Measurements from ENCODE around the gene HMCN2. TPM values are rescaled to one million over a fixed set of nuclear protein-coding genes. Genes with fewer than 3 reads are reported as not detected.

The HMCN2 gene
- total RNA-seq, 2 donors from 2014 or later, result 20.1 to 30.6 TPM

DNA sequence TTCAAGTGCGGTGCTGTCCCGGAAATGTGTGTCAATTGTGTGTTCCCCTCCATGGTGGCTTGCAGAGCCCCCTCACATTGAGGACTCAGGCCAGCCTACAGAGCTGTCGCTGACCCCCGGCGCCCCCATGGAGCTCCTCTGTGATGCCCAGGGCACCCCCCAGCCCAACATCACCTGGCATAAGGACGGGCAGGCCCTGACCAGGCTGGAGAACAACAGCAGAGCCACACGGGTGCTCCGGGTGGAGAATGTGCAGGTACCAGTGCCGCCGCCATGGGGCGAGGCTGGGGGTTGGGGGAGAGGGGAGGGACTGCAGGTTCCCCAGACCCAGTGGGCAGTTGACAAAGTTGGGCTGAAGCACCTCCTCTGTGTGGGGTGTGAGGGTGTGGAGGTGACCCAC, 128.8 kb downstream of the HMCN2 start:
- no peak overlapping the region for H3K4me3 ChIP-seq
- H3K27ac ChIP-seq, result no peak overlapping the region
- intact Hi-C loops (cut with DNase I), result no loop called here
- no peak for TF ChIP-seq CTCF (IDR thresholded peaks at IDR 0.05)
- no peaks in the 10 kb centered on the region for H3K9me3 ChIP-seq
- no peak for DNase-seq
- H3K9ac ChIP-seq (ENCODE audit: low read depth in 2 of 2, low read length in 2 of 2), result no peak overlapping the region
- no peaks in the 10 kb centered on the region for H3K36me3 ChIP-seq
- H3K4me1 ChIP-seq, result no peaks in the 10 kb centered on the region
- no peaks in the 10 kb centered on the region for H3K27me3 ChIP-seq

GRCh38 chr9:130394814-130395470, 129.4 kb downstream of the HMCN2 start:
- H3K4me3 ChIP-seq, result no peak overlapping the region
- TF ChIP-seq CTCF (IDR thresholded peaks at IDR 0.05), result no peak
- no peaks in the 10 kb centered on the region for H3K9me3 ChIP-seq
- DNase-seq, result no peak
- H3K4me1 ChIP-seq, result no peaks in the 10 kb centered on the region
- no peak overlapping the region for H3K9ac ChIP-seq (ENCODE audit: low read depth in 2 of 2, low read length in 2 of 2)
- intact Hi-C loops (cut with DNase I), result no loop called here
- H3K36me3 ChIP-seq, result no peaks in the 10 kb centered on the region
- H3K27ac ChIP-seq, result no peak overlapping the region
- no peaks in the 10 kb centered on the region for H3K27me3 ChIP-seq

DNA sequence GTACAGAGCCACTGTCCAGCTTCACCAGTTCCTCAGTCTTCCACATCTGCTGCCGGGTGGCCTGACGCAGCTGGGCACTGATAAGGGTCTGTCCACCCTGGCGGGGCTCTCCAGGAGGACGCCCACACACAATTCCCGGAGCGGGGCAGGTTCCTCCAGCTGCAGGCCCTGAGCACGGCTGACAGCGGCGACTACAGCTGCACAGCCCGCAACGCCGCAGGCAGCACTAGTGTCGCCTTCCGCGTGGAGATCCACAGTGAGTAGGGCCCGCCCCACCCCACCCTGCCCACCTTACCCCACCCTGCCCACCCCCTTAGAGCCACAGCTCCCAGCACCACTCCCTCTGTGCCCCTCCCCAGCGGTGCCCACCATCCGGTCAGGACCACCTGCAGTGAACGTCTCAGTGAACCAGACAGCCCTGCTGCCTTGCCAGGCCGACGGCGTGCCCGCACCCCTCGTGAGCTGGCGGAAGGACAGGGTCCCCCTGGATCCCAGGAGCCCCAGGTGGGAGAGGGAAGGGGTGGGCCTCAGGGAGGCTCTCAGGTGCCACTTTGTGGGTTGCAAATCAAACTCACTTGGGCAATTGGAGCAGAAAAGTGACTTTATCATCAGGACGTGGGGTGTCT, 130.4 kb downstream of the HMCN2 start:
- no peaks in the 10 kb centered on the region for H3K36me3 ChIP-seq
- no peak overlapping the region for H3K9ac ChIP-seq (ENCODE audit: low read depth in 2 of 2, low read length in 2 of 2)
- H3K4me3 ChIP-seq, result no peak overlapping the region
- H3K4me1 ChIP-seq, result no peaks in the 10 kb centered on the region
- no peaks in the 10 kb centered on the region for H3K9me3 ChIP-seq
- no peaks in the 10 kb centered on the region for H3K27me3 ChIP-seq
- H3K27ac ChIP-seq, result no peak overlapping the region
- TF ChIP-seq CTCF (IDR thresholded peaks at IDR 0.05), result no peak
- no peak for DNase-seq
- intact Hi-C loops (cut with DNase I), result no loop called here

DNA sequence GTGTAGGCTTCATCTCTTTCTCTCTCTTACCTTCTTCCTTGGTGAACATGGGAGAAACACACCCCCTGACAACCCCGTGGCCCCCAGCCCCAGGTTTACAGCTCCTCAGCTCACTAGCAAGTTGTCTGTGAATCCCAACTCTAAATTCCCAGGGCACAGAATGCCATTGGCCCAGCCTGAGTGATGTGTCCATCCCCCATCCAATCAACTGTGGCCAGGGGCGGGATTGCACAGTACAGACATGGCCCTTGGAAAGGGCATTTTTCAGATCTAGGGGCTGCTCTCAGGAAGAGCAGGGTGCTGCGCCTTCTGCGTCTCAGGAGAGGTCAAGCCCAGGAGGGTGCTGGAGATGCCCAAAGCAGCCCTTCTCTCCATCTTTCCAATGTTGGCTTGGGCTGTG, 131.0 kb downstream of the HMCN2 start:
- Histone ChIP-seq H3K27ac (no peak overlapping the region), H3K27me3 (no peaks in the 10 kb centered on the region), H3K36me3 (no peaks in the 10 kb centered on the region), H3K4me1 (no peaks in the 10 kb centered on the region), H3K4me3 (no peak overlapping the region), H3K9ac (ENCODE audit: low read depth in 2 of 2, low read length in 2 of 2) (no peak overlapping the region), H3K9me3 (no peaks in the 10 kb centered on the region)
- intact Hi-C loops (cut with DNase I), result no loop called here
- DNase-seq, result no peak
- no peak for TF ChIP-seq CTCF (IDR thresholded peaks at IDR 0.05)

- Histone ChIP-seq H3K36me3 (no peaks in the 10 kb centered on the region), H3K27me3 (no peaks in the 10 kb centered on the region), H3K27ac (no peak overlapping the region), H3K9me3 (no peaks in the 10 kb centered on the region), H3K4me1 (no peaks in the 10 kb centered on the region), H3K9ac (ENCODE audit: low read depth in 2 of 2, low read length in 2 of 2) (peak overlapping the region in 1 of 2 donors; percentile 19), H3K4me3 (no peak overlapping the region)
- intact Hi-C loops (cut with DNase I), result no loop called here
- no peak for TF ChIP-seq CTCF (IDR thresholded peaks at IDR 0.05)
- DNase-seq, result peak; percentile 33
Observed at GRCh38 chr9:130398487-130399240, 133.1 kb downstream of the HMCN2 start.
